Coronary artery (tissue), 2 donors: ENCODE data around the gene GNG8.
"Not testable (repeated sequence)": the region's sequence is repeated elsewhere in the genome, so short reads cannot be mapped to it uniquely, and the experiment has no call there.

ENCODE experiments used
- DNase-seq: peaks from one replicate; pipeline ENCODE4 v3.0.0-alpha.2; 2017; ENCODE audit warnings: low spot score
- H3K27ac ChIP-seq, 2 donors: fragments of 200-600 bp; sonication (generic); one replicate each; pipeline ENCODE4 v1.5.1; 2016 to 2019
- H3K4me3 ChIP-seq: fragments of 200-600 bp; sonication (generic); 2 replicates; pipeline ENCODE4 v1.5.1; 2016; ENCODE audit warnings: mild to moderate bottlenecking, moderate library complexity
- CTCF ChIP-seq: fragments of 200-600 bp; sonication (generic); IDR thresholded peaks from one replicate; pipeline ENCODE4 v1.5.1; 2019; ENCODE audit warnings: antibody characterized with exemption

GNG8 gene

DNA sequence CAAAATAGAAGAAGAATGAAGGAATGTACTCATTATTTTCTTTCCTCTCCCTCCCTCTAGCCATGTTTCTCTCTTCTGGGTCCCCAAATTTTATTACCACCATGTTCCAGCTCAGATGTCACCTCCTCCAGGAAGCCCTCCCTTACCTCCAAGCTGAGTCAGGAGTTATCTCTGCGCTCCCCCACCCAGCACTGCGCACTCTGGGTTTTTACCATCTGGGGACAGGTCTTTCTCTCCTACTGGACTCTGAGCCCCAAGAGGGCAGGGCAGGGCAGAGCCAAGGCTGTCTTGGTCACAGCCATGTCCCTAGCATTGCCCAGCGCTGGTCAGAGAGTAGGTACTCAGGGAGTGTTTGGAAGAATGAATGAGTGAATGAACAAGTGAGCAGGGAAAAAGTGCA is 2.9 kb downstream of the GNG8 start:
- peak overlapping the region in 1 of 2 donors; percentile 65 for H3K27ac ChIP-seq
- DNase-seq, result no peak
- no peak for TF ChIP-seq CTCF

GRCh38 chr19:46631481-46631880 is 4.5 kb downstream of the GNG8 start:
- TF ChIP-seq CTCF, result no peak
- Histone ChIP-seq H3K27ac (peak overlapping the region in 1 of 2 donors; percentile 58), H3K4me3 (no peak overlapping the region)
- DNase-seq, result no peak

More for the DNA sequence above, 2.9 kb downstream of the GNG8 start:
- H3K4me3 ChIP-seq, result no peak overlapping the region

GRCh38 chr19:46630586-46631205 is 5.3 kb downstream of the GNG8 start:
- peak overlapping the region in 1 of 2 donors; percentile 58 for H3K27ac ChIP-seq
- no peak for DNase-seq

GRCh38 chr19:46629546-46630025 is 6.4 kb downstream of the GNG8 start:
- no peak for DNase-seq
- Histone ChIP-seq H3K4me3 (no peak overlapping the region), H3K27ac (peak overlapping the region; percentile 32 to 79)
- TF ChIP-seq CTCF, result no peak

More at GRCh38 chr19:46630586-46631205, 5.3 kb downstream of the GNG8 start:
- TF ChIP-seq CTCF, result no peak
- H3K4me3 ChIP-seq, result no peak overlapping the region

GRCh38 chr19:46628970-46629369 is 7.0 kb downstream of the GNG8 start:
- H3K4me3 ChIP-seq, DNase-seq: not testable (repeated sequence)
- H3K27ac ChIP-seq, result peak overlapping the region in 1 of 2 donors; percentile 79

- H3K4me3 ChIP-seq, result no peak overlapping the region
- no peak for TF ChIP-seq CTCF
- H3K27ac ChIP-seq, result peak overlapping the region; percentile 89 to 98
- no peak for DNase-seq
Observed at GRCh38 chr19:46626446-46626845, 9.6 kb downstream of the GNG8 start.

DNA sequence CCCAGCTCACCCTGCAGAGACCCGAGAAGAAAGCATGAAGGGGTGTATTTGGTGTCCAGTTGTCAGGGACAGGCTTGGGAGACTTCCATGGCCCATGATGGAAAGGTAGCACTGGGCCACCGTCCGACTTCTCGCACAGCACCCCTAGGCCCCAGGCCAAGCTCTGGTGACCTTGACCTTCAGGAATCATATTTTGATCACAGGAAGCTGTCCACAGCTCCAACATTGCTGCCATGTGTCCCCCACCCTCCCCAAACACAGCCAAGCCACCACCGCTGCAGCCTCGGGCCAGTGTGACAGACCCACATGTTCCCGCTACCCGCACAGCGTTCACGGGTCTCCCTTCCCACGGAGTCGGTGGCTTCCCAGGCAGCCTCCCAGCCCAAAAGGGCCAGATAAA is 10.3 kb downstream of the GNG8 start:
- H3K4me3 ChIP-seq, result peak overlapping the region; percentile 69
- no peak for TF ChIP-seq CTCF
- DNase-seq, result no peak
- peak overlapping the region; percentile 89 to 98 for H3K27ac ChIP-seq
